Kidney epithelial cell (primary cell): ENCODE measurements around the gene KRT2. TPM values are rescaled to one million over a fixed set of nuclear protein-coding genes. Genes with fewer than 3 reads are reported as not detected.

Source experiments
- DNase-seq: peaks from one replicate; pipeline ENCODE4 v3.0.0-alpha.2; 2010; ENCODE audit warnings: low read depth
- H3K27me3 ChIP-seq: 2 replicates; pipeline ENCODE4 v1.6.0; 2011; ENCODE audit warnings: low read length; ENCODE audit not compliant: control insufficient read depth, insufficient read depth
- H3K36me3 ChIP-seq: 2 replicates; pipeline ENCODE4 v1.5.1; 2011; ENCODE audit warnings: low read length; ENCODE audit not compliant: control insufficient read depth, insufficient read depth
- H3K4me3 ChIP-seq: 2 replicates; pipeline ENCODE4 v1.5.1; 2011; ENCODE audit warnings: low read depth, mild to moderate bottlenecking, control low read depth, low read length
- total RNA-seq: library from RNA; depleted of rRNA; stranded (reverse); fragments of >200 nt; gene quantifications from 2 replicates; pipeline ENCODE4 v1.2.3, GENCODE V29; 2015
- TF ChIP-seq, protein P1 (sequence below): IDR thresholded peaks from 2 replicates; pipeline ENCODE4 v1.5.1; 2011; ENCODE audit warnings: mild to moderate bottlenecking, moderate library complexity, low read length, control low read depth, inconsistent platforms; ENCODE audit not compliant: insufficient read depth, poor library complexity, severe bottlenecking

KRT2 gene
- total RNA-seq, 1 donor from 2014 or later, result not detected

DNA sequence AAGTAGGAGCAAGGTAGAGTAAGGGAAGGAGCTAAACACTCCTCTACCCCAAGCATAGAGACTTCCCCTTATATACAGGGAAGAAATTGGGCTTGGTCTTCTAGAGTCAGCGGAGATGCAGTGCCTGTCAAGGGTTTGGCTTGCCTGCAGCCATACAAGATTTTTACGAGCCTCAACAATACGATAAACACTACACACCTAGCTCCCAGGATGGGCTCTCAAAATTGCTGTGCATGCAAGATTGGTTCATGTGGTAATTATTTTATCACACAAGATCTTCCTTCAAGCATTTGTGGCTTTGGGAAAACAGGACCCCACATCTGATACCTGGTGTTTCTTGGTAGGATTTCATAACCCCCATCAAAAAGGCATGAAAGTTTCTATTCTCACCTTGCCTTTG, 28.4 kb upstream of the KRT2 start, which contains the start of gene KRT1:
TSS of gene KRT1 (minus strand) at position 45 of the 400 bp plus-strand sequence. CDS start 59 bp downstream, outside the sequence.
- no peak for DNase-seq
- Histone ChIP-seq H3K27me3 (peaks cover 10% of the 10 kb centered on the region), H3K4me3 (no peak within 1 kb of the TSS), H3K36me3 (no peaks in the 10 kb centered on the region)
- TF ChIP-seq, protein P1, sequence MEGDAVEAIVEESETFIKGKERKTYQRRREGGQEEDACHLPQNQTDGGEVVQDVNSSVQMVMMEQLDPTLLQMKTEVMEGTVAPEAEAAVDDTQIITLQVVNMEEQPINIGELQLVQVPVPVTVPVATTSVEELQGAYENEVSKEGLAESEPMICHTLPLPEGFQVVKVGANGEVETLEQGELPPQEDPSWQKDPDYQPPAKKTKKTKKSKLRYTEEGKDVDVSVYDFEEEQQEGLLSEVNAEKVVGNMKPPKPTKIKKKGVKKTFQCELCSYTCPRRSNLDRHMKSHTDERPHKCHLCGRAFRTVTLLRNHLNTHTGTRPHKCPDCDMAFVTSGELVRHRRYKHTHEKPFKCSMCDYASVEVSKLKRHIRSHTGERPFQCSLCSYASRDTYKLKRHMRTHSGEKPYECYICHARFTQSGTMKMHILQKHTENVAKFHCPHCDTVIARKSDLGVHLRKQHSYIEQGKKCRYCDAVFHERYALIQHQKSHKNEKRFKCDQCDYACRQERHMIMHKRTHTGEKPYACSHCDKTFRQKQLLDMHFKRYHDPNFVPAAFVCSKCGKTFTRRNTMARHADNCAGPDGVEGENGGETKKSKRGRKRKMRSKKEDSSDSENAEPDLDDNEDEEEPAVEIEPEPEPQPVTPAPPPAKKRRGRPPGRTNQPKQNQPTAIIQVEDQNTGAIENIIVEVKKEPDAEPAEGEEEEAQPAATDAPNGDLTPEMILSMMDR, result no peak

GRCh38 chr12:52679875-52680274, 27.9 kb upstream of the KRT2 start:
- TF ChIP-seq, protein P1, result no peak
- peaks cover 10% of the 10 kb centered on the region for H3K27me3 ChIP-seq
- no peak overlapping the region for H3K4me3 ChIP-seq
- DNase-seq, result no peak
- H3K36me3 ChIP-seq, result no peaks in the 10 kb centered on the region

DNA sequence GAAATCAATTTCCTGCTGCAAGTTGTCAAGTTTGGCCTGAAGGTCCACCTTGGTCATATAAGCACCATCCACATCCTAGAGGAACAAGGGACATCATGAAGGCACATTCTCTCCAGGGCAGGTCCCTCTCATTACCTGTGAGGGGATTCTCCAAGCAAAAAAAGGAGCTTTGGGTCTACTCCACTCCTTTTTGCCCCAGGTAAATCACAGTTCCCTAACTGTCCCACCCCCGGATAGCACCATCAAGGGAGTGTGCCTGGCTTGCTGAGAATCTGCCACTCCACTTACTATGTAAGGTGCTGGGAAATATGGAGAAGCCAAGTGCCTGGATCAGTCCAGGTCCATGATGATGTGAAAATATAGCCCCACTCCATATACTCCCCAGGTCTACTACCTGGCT, 25.7 kb upstream of the KRT2 start:
- no peaks in the 10 kb centered on the region for H3K36me3 ChIP-seq
- TF ChIP-seq, protein P1, result no peak
- no peak for DNase-seq
- no peak overlapping the region for H3K4me3 ChIP-seq
- H3K27me3 ChIP-seq, result peaks cover 10% of the 10 kb centered on the region

DNA sequence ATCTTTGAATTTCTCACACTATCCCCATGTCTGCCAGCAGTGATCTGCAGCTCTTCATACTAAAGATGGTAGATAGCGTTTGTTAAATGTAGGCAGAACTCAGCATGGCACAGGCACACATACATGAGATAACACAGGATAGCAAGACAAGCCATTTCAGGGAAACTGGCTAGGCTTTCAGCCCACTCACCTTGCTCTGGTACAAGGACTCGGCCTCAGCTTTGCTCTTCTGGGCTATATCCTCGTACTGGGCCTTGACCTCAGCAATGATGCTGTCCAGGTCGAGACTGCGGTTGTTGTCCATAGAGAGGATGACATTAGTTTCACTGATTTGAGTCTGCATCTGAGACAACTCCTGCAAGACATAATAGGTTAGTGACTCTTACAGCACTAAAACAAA, 25.1 kb upstream of the KRT2 start:
- H3K4me3 ChIP-seq, result no peak overlapping the region
- no peaks in the 10 kb centered on the region for H3K36me3 ChIP-seq
- no peak for DNase-seq
- H3K27me3 ChIP-seq, result peaks cover 10% of the 10 kb centered on the region
- TF ChIP-seq, protein P1, result no peak

DNA sequence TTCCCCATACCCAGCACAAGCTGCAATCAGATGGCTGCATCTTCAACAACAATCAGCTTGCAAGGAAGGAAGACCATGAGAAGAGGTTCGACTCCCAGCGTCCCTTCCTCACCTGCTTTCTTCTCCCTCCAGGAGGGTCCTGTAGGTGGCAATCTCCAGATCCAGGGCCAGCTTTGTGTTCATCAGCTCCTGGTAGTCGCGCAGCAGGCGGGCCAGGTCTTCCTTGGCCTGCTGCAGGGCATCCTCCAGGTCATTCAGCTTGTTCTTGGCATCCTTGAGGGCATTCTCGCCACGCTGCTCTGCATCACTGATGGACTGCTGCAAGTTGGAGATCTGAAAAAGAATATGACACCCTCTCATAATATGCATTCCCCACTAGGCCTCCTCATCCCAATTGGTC, 24.2 kb upstream of the KRT2 start:
- no peaks in the 10 kb centered on the region for H3K36me3 ChIP-seq
- peaks cover 3% of the 10 kb centered on the region for H3K27me3 ChIP-seq
- no peak overlapping the region for H3K4me3 ChIP-seq
- TF ChIP-seq, protein P1, result no peak
- no peak for DNase-seq

- DNase-seq, result no peak
- peaks cover 3% of the 10 kb centered on the region for H3K27me3 ChIP-seq
- TF ChIP-seq, protein P1, result no peak
- H3K4me3 ChIP-seq, result no peak overlapping the region
- H3K36me3 ChIP-seq, result no peaks in the 10 kb centered on the region
These were observed 23.3 kb upstream of the KRT2 start for GRCh38 chr12:52675301-52675701.
